GM12878 (cell line): ENCODE measurements around the gene MKNK1. TPM values are rescaled to one million over a fixed set of nuclear protein-coding genes. Genes with fewer than 3 reads are reported as not detected.

Source experiments
- ATAC-seq: fragments of 200-7000 bp; cut with Tn5 transposase; 3 replicates; pipeline ENCODE4 v1.9.1; 2020; ENCODE audit warnings: mild to moderate bottlenecking, moderate library complexity
- BruUV-seq: library from RNA; stranded (reverse); fragments of 400-500 nt; replicated peaks from 2 replicates; lab custom pipeline; 2021; lab: Mats Ljungman, UMichigan
- CTCF ChIA-PET: fragments of 300-600 bp; sonication (Branson Sonifier 250); formaldehyde crosslinking; extraction: SDS; loops from one replicate; lab custom pipeline; 2021; ENCODE audit warnings: inconsistent platforms; lab: Yijun Ruan, JAX
- POLR2A ChIA-PET: fragments of 350-600 bp; formaldehyde crosslinking; extraction: SDS; loops from one replicate; lab custom pipeline; 2021; ENCODE audit warnings: inconsistent platforms; lab: Charles Lee
- RAD21 ChIA-PET: fragments of 300-600 bp; sonication (Branson Sonifier 250); formaldehyde crosslinking; loops from one replicate; lab custom pipeline; 2023; ENCODE audit warnings: antibody characterized with exemption; ENCODE audit not compliant: unreplicated experiment; lab: Charles Lee
- SMC1A ChIA-PET: fragments of 300-600 bp; sonication (Branson Sonifier 250); formaldehyde crosslinking; loops from one replicate; lab custom pipeline; 2023; ENCODE audit not compliant: unreplicated experiment, uncharacterized antibody; lab: Charles Lee
- DNase-seq: peaks from one replicate; pipeline ENCODE4 v3.0.0-alpha.2; 2011; ENCODE audit warnings: low read depth, low spot score
- FAIRE-seq: peaks from 3 replicates; lab custom pipeline; 2011; peaks lifted over from hg19 to GRCh38; lab: Jason Lieb, UNC
- H2AFZ ChIP-seq: 2 replicates; pipeline ENCODE4 v1.6.0; 2011; ENCODE audit warnings: low read depth, low read length, control low read depth; ENCODE audit not compliant: control insufficient read depth
- H3K27ac ChIP-seq: 2 replicates; pipeline ENCODE4 v1.5.1; 2011; ENCODE audit warnings: control low read depth; ENCODE audit not compliant: control insufficient read depth, insufficient read depth
- H3K27me3 ChIP-seq, 2 experiments: replicated peaks in 1 of 2; 2 replicates each; pipeline versions ENCODE4 v1.6.0 to v1.6.1; 2011; ENCODE audit warnings: low read length in 1 of 2; ENCODE audit not compliant: control insufficient read depth in 2 of 2, insufficient read depth in 2 of 2
- H3K36me3 ChIP-seq, 2 experiments: 2 replicates each; pipeline ENCODE4 v1.5.1; 2011; ENCODE audit warnings: low read length in 1 of 2; ENCODE audit not compliant: control insufficient read depth in 2 of 2, insufficient read depth in 2 of 2
- H3K4me1 ChIP-seq: 2 replicates; pipeline ENCODE4 v1.6.1; 2011; ENCODE audit warnings: mild to moderate bottlenecking, low read length, moderate library complexity, mixed read lengths; ENCODE audit not compliant: control insufficient read depth, insufficient read depth
- H3K4me2 ChIP-seq: 2 replicates; pipeline ENCODE4 v1.6.0; 2011; ENCODE audit warnings: control low read depth; ENCODE audit not compliant: control insufficient read depth, insufficient read depth
- H3K4me3 ChIP-seq: fragments of 200-600 bp; sonication (generic); 2 replicates; pipeline ENCODE4 v1.5.1; 2016
- H3K79me2 ChIP-seq: 2 replicates; pipeline ENCODE4 v1.6.0; 2011; ENCODE audit warnings: low read length; ENCODE audit not compliant: control insufficient read depth, insufficient read depth
- H3K9ac ChIP-seq: 2 replicates; pipeline ENCODE4 v1.8.0; 2011; ENCODE audit warnings: low read length, control low read depth, mixed read lengths; ENCODE audit not compliant: control insufficient read depth, insufficient read depth
- H3K9me3 ChIP-seq: replicated peaks from 3 replicates; pipeline ENCODE4 v1.5.1; 2011; ENCODE audit warnings: mild to moderate bottlenecking, low read length; ENCODE audit not compliant: control insufficient read depth, insufficient read depth
- H4K20me1 ChIP-seq: 2 replicates; pipeline ENCODE4 v1.6.0; 2011; ENCODE audit not compliant: control insufficient read depth, insufficient read depth
- BCL3 ChIP-seq: IDR thresholded peaks from 2 replicates; pipeline ENCODE4 v1.6.1; 2011; ENCODE audit warnings: borderline replicate concordance, low read depth, mild to moderate bottlenecking, moderate library complexity, low read length; ENCODE audit not compliant: insufficient read depth, poor library complexity, severe bottlenecking
- CEBPB ChIP-seq, 2 experiments: fragments of 150-350 bp in 1 of 2; IDR thresholded peaks; 2 replicates each; pipeline ENCODE4 v1.6.1; 2012 to 2014; ENCODE audit warnings: low read depth in 2 of 2, low read length in 2 of 2, borderline replicate concordance in 1 of 2, inconsistent platforms in 1 of 2
- ESRRA ChIP-seq: IDR thresholded peaks from 2 replicates; pipeline ENCODE4 v1.6.1; 2012; ENCODE audit warnings: mild to moderate bottlenecking, low read length, improper control_type of control experiment
- GABPA ChIP-seq: IDR thresholded peaks from 2 replicates; pipeline ENCODE4 v1.6.1; 2014; ENCODE audit warnings: antibody characterized with exemption, low read depth, mild to moderate bottlenecking, inconsistent platforms
- ZBTB40 ChIP-seq: fragments of 450-650 bp; IDR thresholded peaks from 2 replicates; pipeline ENCODE4 v1.6.1; 2016; ENCODE audit warnings: mild to moderate bottlenecking, moderate library complexity, borderline replicate concordance
- ZZZ3 ChIP-seq: IDR thresholded peaks from 2 replicates; pipeline ENCODE4 v1.6.1; 2011; ENCODE audit warnings: low read depth; ENCODE audit not compliant: control insufficient read depth, insufficient read length
- WGBS: methylation state at CpG from one replicate; pipeline ENCODE4 v1.1.6; 2016; ENCODE audit warnings: low lambda C conversion rate; ENCODE audit not compliant: insufficient replicate concordance, insufficient coverage; ENCODE audit errors: missing lambda C conversion rate; 5-methylcytosine and 5-hydroxymethylcytosine counted together
- in situ Hi-C: fragments of 300-500 bp; cut with MboI; formaldehyde crosslinking; loops from 9 replicates; pipeline ENCODE4 v1.14.3; 2018; ENCODE audit warnings: mixed read lengths
- intact Hi-C: fragments of 100-400 bp; cut with micrococcal nuclease; formaldehyde crosslinking; loops from one replicate; pipeline ENCODE4 v1.14.2; 2022; ENCODE audit not compliant: unreplicated experiment
- polyA plus RNA-seq, 11 experiments: library from polyadenylated mRNA; depleted of rRNA in 4 of 11; unstranded in 6 of 11; stranded (reverse) in 5 of 11; fragments of >200 nt; fragmentation: Nextera tagmentation in 4 of 11; fragmentation: Illumina TruSeq in 1 of 11; extraction: Ambion mirVana in 4 of 11; extraction: Trizol in 1 of 11; gene quantifications; 1 replicate in 1 of 11; 2 replicates in 10 of 11; pipeline versions ENCODE4 v1.2.1 to v1.2.3, GENCODE V29; 2011 to 2016; ENCODE audit warnings: inconsistent platforms in 2 of 11, missing spikeins in 2 of 11, low read depth in 1 of 11
- total RNA-seq, 4 experiments: library from RNA; depleted of rRNA in 3 of 4; stranded (reverse); fragments of >200 nt in 3 of 4; fragmentation: Illumina TruSeq in 1 of 4; extraction: Trizol in 1 of 4; gene quantifications; 2 replicates each; pipeline versions ENCODE4 v1.2.1 to v1.2.3, GENCODE V29; 2013 to 2021

Gene MKNK1
- total and polyA plus RNA-seq, 10 of the 15 experiments (the other 5 are each of a cell fraction or from before 2014, with no cell fraction given), result 13.7 to 29.9 (median 26.5) TPM

- Histone ChIP-seq H3K4me2 (no peak overlapping the region), H3K9ac (no peak overlapping the region), H3K4me1 (no peaks in the 10 kb centered on the region), H3K79me2 (no peaks in the 10 kb centered on the region), H3K4me3 (no peak overlapping the region), H3K27me3 (peaks cover 0 to 1% of the 10 kb centered on the region in 2 experiments; a peak in 1 of 4 replicates), H3K9me3 (no peaks in the 10 kb centered on the region), H3K36me3 (peaks cover 0 to 2% of the 10 kb centered on the region in 2 experiments; a peak in 2 of 4 replicates), H4K20me1 (no peaks in the 10 kb centered on the region), H2AFZ (no peak overlapping the region), H3K27ac (no peak overlapping the region)
- in situ Hi-C loops, result no loop called here
- ChIA-PET RAD21 (interaction anchor here (0.8 kb wide), 1 partner anchor 169 kb away, joined by 3 read pairs; no protein-coding TSS in a partner anchor), CTCF (interaction anchor here (1.1 to 1.5 kb wide), 3 partner anchors 18 to 169 kb away, joined by 3 to 4 read pairs (median 3); no protein-coding TSS in a partner anchor), POLR2A (no interaction called here), SMC1A (no interaction called here)
- ATAC-seq, result no peak
- TF ChIP-seq ZZZ3, result no peak
- intact Hi-C loops, result no loop called here
- BruUV-seq, result no TSS peak
- DNase-seq, result no peak
- no peak for FAIRE-seq
- WGBS, result 78% methylated on average over 7 of the region's 7 CpGs
These were observed 48.0 kb downstream of the MKNK1 start for GRCh38 chr1:46555826-46556619.

GRCh38 chr1:46554597-46555381, 49.3 kb downstream of the MKNK1 start:
- no peaks in the 10 kb centered on the region for H3K79me2 ChIP-seq
- no TSS peak for BruUV-seq
- in situ Hi-C loops, result no loop called here
- TF ChIP-seq GABPA, result no peak
- TF ChIP-seq ESRRA, result no peak
- no peak for TF ChIP-seq CEBPB (IDR thresholded peaks at IDR 0.05; ENCODE audit: borderline replicate concordance in 1 of 2, low read depth in 2 of 2, low read length in 2 of 2)
- no peak for TF ChIP-seq BCL3
- TF ChIP-seq ZBTB40, result no peak

More at GRCh38 chr1:46554597-46555381, 49.3 kb downstream of the MKNK1 start:
- no peak overlapping the region for H3K27ac ChIP-seq
- no peak overlapping the region for H3K4me3 ChIP-seq
- ChIA-PET SMC1A (no interaction called here), RAD21 (no interaction called here), CTCF (interaction anchor here (1.1 to 1.5 kb wide), 3 partner anchors 16 to 170 kb away, joined by 3 to 4 read pairs (median 3); no protein-coding TSS in a partner anchor), POLR2A (no interaction called here)
- no peaks in the 10 kb centered on the region for H3K4me1 ChIP-seq
- intact Hi-C loops, result no loop called here
- WGBS, result 51% methylated on average over 12 of the region's 12 CpGs
- DNase-seq, result no peak
- no peaks in the 10 kb centered on the region for H3K9me3 ChIP-seq
- no peaks in the 10 kb centered on the region for H4K20me1 ChIP-seq
- H3K4me2 ChIP-seq, result no peak overlapping the region
- H3K9ac ChIP-seq, result no peak overlapping the region
- no peak for FAIRE-seq
- no peak for ATAC-seq
- peaks cover 0 to 2% of the 10 kb centered on the region in 2 experiments; a peak in 2 of 4 replicates for H3K36me3 ChIP-seq
- no peak overlapping the region for H2AFZ ChIP-seq
- peaks cover 0 to 1% of the 10 kb centered on the region in 2 experiments; a peak in 1 of 4 replicates for H3K27me3 ChIP-seq
